Choroid plexus epithelial cell (primary cell): Measurements from ENCODE around the gene SOST.

Source experiments
- DNase-seq: peaks from one replicate; pipeline ENCODE4 v3.0.0-alpha.2; 2010; ENCODE audit warnings: low read depth
- H3K4me3 ChIP-seq: 2 replicates; pipeline ENCODE4 v1.5.1; 2011; ENCODE audit warnings: low read depth, mild to moderate bottlenecking, control low read depth, low read length, moderate library complexity
- TF ChIP-seq, protein P1 (sequence below): conservative IDR thresholded peaks from 2 replicates; pipeline ENCODE4 v1.5.1; 2011; ENCODE audit warnings: low read depth, mild to moderate bottlenecking, control low read depth, inconsistent platforms, low read length, moderate library complexity

SOST gene

DNA sequence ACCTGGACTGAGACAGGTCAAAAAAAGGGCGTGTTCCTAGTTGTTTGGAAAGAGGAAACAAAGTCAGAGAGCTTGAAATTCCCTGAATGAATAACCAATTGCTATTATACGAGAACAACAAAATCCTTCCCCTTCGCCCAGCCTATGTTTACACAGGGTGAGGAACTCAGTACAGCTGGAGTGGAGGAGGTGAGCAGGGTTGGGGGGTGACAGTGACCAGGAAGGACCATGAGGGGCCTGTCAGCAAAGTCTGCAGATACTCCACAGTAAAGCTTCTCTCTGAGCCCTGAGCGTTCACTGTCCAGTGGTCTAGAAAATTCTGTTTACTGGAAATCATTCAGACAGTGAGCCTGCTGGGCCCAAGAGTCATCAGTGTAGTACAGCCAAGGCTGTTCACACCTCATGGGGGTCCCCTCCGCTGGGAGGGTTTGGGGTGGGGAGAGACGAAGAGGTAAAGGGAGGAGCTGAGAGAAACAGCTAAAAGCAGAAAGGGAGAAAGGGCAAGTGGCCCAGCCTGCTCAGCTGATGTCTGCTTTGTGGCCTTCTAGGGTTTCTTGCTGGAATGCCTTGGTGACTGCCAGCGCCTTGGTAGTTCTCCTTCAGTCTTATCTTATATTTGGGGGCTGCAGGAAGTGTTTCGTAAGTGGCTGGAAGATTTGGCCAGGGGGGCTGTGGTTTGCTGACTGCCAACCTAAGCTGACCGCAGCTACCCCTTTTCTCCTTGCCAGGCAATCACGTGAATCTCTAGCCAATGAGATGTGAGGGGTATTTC is 14.5 kb upstream of the SOST start:
- no peak for DNase-seq
- TF ChIP-seq, protein P1, sequence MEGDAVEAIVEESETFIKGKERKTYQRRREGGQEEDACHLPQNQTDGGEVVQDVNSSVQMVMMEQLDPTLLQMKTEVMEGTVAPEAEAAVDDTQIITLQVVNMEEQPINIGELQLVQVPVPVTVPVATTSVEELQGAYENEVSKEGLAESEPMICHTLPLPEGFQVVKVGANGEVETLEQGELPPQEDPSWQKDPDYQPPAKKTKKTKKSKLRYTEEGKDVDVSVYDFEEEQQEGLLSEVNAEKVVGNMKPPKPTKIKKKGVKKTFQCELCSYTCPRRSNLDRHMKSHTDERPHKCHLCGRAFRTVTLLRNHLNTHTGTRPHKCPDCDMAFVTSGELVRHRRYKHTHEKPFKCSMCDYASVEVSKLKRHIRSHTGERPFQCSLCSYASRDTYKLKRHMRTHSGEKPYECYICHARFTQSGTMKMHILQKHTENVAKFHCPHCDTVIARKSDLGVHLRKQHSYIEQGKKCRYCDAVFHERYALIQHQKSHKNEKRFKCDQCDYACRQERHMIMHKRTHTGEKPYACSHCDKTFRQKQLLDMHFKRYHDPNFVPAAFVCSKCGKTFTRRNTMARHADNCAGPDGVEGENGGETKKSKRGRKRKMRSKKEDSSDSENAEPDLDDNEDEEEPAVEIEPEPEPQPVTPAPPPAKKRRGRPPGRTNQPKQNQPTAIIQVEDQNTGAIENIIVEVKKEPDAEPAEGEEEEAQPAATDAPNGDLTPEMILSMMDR, result no peak
- no peak overlapping the region for H3K4me3 ChIP-seq

GRCh38 chr17:43771463-43771862 is 12.9 kb upstream of the SOST start:
- no peak for DNase-seq
- TF ChIP-seq, protein P1, result no peak
- no peak overlapping the region for H3K4me3 ChIP-seq

DNA sequence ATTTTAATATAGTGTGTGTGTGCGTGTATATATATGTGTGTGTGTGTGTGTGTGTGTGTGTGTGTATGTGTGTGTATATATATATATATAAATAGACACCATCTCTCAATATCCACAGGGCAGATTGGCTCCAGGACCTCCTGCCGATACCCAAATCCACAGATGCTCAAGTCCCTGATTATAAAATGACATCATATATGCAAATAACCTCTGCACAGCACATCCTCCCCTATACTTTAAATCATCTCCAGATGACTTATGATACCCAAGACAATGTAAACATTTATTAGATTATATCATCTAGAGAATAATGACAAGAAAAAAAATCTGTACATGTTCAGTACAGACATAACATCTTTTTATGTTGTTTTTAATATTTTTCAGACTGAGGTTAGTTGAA is 12.4 kb upstream of the SOST start:
- TF ChIP-seq, protein P1, result no peak
- DNase-seq, result no peak
- H3K4me3 ChIP-seq, result no peak overlapping the region

DNA sequence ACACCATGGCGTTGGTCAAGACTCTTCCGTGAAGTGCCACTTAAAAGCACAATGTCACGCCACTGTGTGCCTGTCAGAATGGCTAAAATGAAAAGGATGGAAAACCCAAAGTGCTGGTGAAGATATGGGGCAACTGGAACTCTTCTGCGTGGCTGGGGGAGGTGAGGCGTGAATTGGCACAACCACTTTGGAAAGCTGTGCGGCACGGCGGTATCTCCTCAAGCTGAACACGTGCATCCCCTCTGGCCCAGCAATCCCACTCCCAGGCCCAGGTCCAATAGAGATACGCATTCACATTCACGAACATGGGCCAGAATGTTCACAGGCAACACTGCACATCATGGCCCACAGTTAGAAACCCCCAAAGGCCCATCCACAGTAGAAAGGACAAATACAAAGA is 11.3 kb upstream of the SOST start:
- no peak overlapping the region for H3K4me3 ChIP-seq
- no peak for DNase-seq
- TF ChIP-seq, protein P1, result no peak

DNA sequence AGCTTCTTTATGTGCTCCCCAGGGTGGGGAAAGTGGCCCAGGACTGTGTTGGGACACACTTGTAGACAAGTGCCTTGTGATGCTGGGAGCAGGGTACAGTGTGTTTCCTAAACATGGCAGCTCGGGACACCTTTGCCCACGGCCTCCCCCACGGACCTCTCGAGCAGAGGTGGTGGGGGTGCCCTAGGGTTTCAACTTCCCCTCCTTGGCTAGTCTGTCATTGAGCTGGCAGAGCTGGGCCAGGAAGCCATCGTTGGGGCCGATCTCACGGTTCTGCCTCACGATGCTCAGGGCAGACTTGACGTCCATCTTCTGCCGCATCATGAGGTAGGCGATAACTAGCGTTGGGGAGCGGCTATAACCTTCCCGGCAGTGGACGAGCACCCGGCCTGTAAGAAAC is 10.8 kb upstream of the SOST start:
- no peak for DNase-seq
- H3K4me3 ChIP-seq, result no peak overlapping the region
- TF ChIP-seq, protein P1, result no peak

DNA sequence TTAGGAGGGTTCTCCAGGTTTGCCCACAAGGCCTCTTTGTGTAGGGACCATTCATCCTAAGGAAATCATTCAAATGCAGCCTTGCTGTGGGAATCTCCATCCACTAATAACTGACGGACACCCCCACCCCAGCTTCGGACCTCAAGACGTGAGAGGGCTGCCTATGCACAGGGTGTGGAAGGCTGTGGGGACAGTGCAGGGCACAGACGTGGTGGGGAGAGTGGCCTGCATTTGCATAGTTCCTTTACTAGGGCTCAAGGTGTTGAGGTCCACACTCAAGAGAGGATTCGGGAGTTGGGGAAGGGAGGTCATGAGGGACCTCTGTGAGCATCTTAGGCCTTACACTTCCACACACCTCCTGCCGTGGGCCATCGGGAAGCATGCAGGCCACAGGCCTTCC is 10.4 kb upstream of the SOST start:
- DNase-seq, result no peak
- H3K4me3 ChIP-seq, result no peak overlapping the region
- TF ChIP-seq, protein P1, result no peak

- DNase-seq, result no peak
- TF ChIP-seq, protein P1, result no peak
- H3K4me3 ChIP-seq, result no peak overlapping the region
Observed at GRCh38 chr17:43768382-43768781, 9.8 kb upstream of the SOST start.
